ENCODE measurements around the gene SPAG16.

Gene SPAG16

DNA sequence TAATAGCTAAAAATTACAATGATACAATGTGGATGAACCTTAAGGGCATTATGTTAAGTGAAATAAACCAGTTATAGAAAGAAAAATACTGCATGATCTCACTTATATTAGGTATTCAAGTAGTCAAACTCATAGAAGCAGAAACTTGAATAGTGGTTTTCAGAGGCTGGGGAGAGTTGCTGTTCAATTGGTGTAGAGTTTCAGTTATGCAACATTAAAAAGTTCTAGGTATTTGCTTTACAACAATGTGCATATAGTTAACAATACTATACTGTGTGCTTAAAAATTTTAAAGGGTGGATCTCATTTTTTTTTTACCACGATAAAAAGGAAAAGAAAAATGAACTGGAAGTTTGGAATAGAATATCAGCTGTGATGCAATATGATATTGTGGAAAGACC lies 479.1 kb downstream of the SPAG16 start:
- no peaks in the 10 kb centered on the region for H3K9me3 ChIP-seq (ENCODE audit: control insufficient read depth, low read length)
- no peaks in the 10 kb centered on the region for H3K27me3 ChIP-seq (ENCODE audit: control insufficient read depth, insufficient read depth, low read length, poor library complexity, severe bottlenecking)
- H3K4me3 ChIP-seq (ENCODE audit: insufficient read depth, low read depth, low read length): no peak overlapping the region
- no peaks in the 10 kb centered on the region for H3K36me3 ChIP-seq (ENCODE audit: control insufficient read depth, insufficient read depth, low read length)
- H3K4me1 ChIP-seq (ENCODE audit: control insufficient read depth, insufficient read depth, low read length): no peaks in the 10 kb centered on the region
- no peak overlapping the region for H3K27ac ChIP-seq (ENCODE audit: insufficient read depth, low read depth, low read length, poor library complexity, severe bottlenecking)
- 86 to 100% methylated on average over 1 of the region's 1 CpG for WGBS, 2 experiments

DNA sequence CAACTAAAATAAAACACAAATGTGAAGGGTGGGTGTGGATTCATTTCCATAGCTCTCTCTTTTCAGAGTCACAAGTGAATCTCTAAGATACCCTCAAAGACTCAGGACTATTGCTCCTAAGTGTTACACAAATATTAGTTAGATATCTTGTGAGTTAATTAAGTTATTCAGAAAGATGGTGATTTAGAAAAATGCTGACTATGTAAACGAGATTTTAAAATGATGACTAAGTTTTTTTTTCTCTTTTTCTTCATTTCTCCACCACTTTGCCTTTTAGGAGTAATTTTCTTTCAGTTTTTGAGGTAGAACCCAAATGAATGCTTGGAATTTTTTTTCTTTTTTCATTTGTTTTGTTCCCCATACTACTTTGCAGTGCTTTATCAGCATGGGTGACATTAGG lies 479.7 kb downstream of the SPAG16 start:
- no peaks in the 10 kb centered on the region for H3K27me3 ChIP-seq (ENCODE audit: control insufficient read depth, insufficient read depth, low read length, poor library complexity, severe bottlenecking)
- WGBS, 2 experiments: no CpG with 5 or more reads among the region's 1 CpG
- H3K4me3 ChIP-seq (ENCODE audit: insufficient read depth, low read depth, low read length): no peak overlapping the region
- H3K9me3 ChIP-seq (ENCODE audit: control insufficient read depth, low read length): no peaks in the 10 kb centered on the region
- H3K4me1 ChIP-seq (ENCODE audit: control insufficient read depth, insufficient read depth, low read length): no peaks in the 10 kb centered on the region
- no peaks in the 10 kb centered on the region for H3K36me3 ChIP-seq (ENCODE audit: control insufficient read depth, insufficient read depth, low read length)
- H3K27ac ChIP-seq (ENCODE audit: insufficient read depth, low read depth, low read length, poor library complexity, severe bottlenecking): no peak overlapping the region

DNA sequence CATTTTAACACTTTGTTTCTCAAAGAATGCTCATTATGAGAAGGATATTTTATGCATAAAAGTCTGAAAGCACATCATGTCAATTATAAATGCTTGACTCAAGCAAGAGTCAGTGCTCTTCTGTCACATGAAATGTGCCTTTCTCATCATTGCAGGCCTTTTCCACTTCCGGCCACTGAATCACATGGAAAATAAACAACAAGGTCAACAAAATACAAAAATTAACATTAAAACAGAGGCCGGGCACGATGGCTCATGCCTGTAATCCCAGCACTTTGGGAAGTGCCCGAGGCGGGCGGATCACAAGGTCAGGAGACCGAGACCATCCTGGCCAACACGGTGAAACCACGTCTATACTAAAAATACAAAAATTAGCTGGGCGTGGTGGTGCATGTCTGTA lies 480.6 kb downstream of the SPAG16 start:
- no peaks in the 10 kb centered on the region for H3K9me3 ChIP-seq (ENCODE audit: control insufficient read depth, low read length)
- H3K36me3 ChIP-seq (ENCODE audit: control insufficient read depth, insufficient read depth, low read length): no peaks in the 10 kb centered on the region
- 90 to 93% methylated on average over 10 of the region's 10 CpGs for WGBS, 2 experiments
- no peaks in the 10 kb centered on the region for H3K27me3 ChIP-seq (ENCODE audit: control insufficient read depth, insufficient read depth, low read length, poor library complexity, severe bottlenecking)
- H3K4me1 ChIP-seq (ENCODE audit: control insufficient read depth, insufficient read depth, low read length): no peaks in the 10 kb centered on the region
- H3K4me3 ChIP-seq (ENCODE audit: insufficient read depth, low read depth, low read length): no peak overlapping the region
- H3K27ac ChIP-seq (ENCODE audit: insufficient read depth, low read depth, low read length, poor library complexity, severe bottlenecking): no peak overlapping the region

DNA sequence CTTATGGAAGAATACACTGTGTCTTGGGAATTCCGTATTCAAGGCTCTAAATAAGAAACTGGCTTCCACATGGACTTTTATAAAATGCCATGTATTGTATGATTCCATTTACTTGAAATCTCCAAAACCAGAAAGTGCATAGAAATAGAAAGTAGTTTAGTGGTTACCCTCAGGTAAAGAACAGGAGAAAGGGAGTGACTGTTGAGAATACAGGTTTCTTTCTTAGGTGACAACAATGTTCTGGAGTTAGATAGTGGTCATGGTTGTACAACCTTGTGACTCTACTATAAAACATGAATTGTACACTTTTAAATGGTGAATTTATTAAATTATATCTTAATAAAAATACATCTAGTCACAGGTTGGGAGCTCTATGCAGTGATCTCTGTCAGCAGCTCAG lies 481.8 kb downstream of the SPAG16 start:
- WGBS, 2 experiments: 94 to 100% methylated on average over 1 of the region's 1 CpG
- Histone ChIP-seq H3K9me3 (ENCODE audit: control insufficient read depth, low read length) (no peaks in the 10 kb centered on the region), H3K27me3 (ENCODE audit: control insufficient read depth, insufficient read depth, low read length, poor library complexity, severe bottlenecking) (no peaks in the 10 kb centered on the region), H3K4me1 (ENCODE audit: control insufficient read depth, insufficient read depth, low read length) (no peaks in the 10 kb centered on the region), H3K4me3 (ENCODE audit: insufficient read depth, low read depth, low read length) (no peak overlapping the region), H3K27ac (ENCODE audit: insufficient read depth, low read depth, low read length, poor library complexity, severe bottlenecking) (no peak overlapping the region), H3K36me3 (ENCODE audit: control insufficient read depth, insufficient read depth, low read length) (no peaks in the 10 kb centered on the region)

DNA sequence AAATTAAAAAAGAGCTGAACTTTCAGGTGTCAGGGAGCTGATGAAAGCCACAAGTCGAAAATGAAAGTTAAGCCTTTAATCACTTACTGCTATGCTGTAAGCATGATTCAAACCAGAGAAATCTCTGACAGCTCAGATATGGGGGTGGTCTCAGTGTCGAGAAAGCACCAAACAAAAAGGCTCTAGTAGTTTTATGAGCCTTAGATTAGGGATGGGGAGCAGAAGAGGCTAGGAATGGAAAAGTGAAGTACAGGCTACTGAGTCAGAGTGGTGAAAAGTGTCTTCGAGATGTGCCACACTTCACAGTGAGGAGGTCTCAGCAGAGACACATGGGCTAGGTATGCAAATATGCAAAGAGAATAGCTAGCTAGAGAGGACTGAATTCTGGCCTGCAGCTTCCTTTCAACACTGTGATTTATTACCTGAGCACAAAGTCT lies 482.2 kb downstream of the SPAG16 start:
- H3K36me3 ChIP-seq (ENCODE audit: control insufficient read depth, insufficient read depth, low read length): no peaks in the 10 kb centered on the region
- H3K27me3 ChIP-seq (ENCODE audit: control insufficient read depth, insufficient read depth, low read length, poor library complexity, severe bottlenecking): no peaks in the 10 kb centered on the region
- 88 to 93% methylated on average over 3 of the region's 3 CpGs for WGBS, 2 experiments
- no peaks in the 10 kb centered on the region for H3K4me1 ChIP-seq (ENCODE audit: control insufficient read depth, insufficient read depth, low read length)
- no peak overlapping the region for H3K27ac ChIP-seq (ENCODE audit: insufficient read depth, low read depth, low read length, poor library complexity, severe bottlenecking)
- H3K9me3 ChIP-seq (ENCODE audit: control insufficient read depth, low read length): no peaks in the 10 kb centered on the region
- no peak overlapping the region for H3K4me3 ChIP-seq (ENCODE audit: insufficient read depth, low read depth, low read length)

DNA sequence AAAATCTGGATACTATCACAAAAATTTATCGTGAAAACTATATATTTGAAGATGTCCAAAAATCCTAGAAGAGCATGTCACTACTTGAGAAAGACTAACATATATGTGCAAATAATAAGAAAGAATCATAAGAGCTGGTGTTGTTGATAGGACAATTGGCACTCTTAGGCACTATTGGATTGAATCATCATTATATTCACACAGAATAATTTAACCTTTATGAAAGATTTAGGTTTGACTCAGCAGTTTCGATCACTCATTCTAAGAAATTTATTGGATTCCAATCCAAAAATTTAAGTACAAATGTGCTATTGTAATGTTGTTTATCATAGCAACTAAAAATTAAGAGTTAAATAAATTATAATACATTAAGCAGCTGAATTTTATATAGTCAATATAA lies 503.6 kb downstream of the SPAG16 start:
- H3K4me3 ChIP-seq (ENCODE audit: insufficient read depth, low read depth, low read length): no peak overlapping the region
- H3K36me3 ChIP-seq (ENCODE audit: control insufficient read depth, insufficient read depth, low read length): no peaks in the 10 kb centered on the region
- no peaks in the 10 kb centered on the region for H3K27me3 ChIP-seq (ENCODE audit: control insufficient read depth, insufficient read depth, low read length, poor library complexity, severe bottlenecking)
- no peaks in the 10 kb centered on the region for H3K4me1 ChIP-seq (ENCODE audit: control insufficient read depth, insufficient read depth, low read length)
- H3K9me3 ChIP-seq (ENCODE audit: control insufficient read depth, low read length): no peaks in the 10 kb centered on the region
- no peak overlapping the region for H3K27ac ChIP-seq (ENCODE audit: insufficient read depth, low read depth, low read length, poor library complexity, severe bottlenecking)
- 100% methylated on average over 2 of the region's 2 CpGs; no CpG with 5 or more reads in 1 of the 2 experiments for WGBS, 2 experiments

DNA sequence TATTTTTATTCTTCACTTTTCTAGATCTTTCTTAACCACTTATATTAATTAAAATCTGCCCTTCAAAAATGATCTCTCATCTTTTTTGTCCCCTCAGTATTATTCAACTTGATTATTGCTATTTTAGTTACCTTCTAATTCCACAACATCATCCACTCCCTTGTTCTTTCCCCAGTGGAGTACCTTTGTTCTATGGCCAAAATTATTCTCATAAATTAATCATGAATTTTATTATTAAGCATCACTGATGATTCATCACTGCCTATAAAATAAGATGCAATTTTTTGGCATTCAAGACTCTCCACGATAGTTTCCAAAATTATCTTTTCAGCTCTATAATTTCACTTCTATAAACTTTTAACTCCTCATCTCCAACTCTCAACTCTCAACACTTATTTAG lies 505.7 kb downstream of the SPAG16 start:
- no peaks in the 10 kb centered on the region for H3K9me3 ChIP-seq (ENCODE audit: control insufficient read depth, low read length)
- H3K27me3 ChIP-seq (ENCODE audit: control insufficient read depth, insufficient read depth, low read length, poor library complexity, severe bottlenecking): no peaks in the 10 kb centered on the region
- no peak overlapping the region for H3K27ac ChIP-seq (ENCODE audit: insufficient read depth, low read depth, low read length, poor library complexity, severe bottlenecking)
- WGBS, 2 experiments: 89 to 97% methylated on average over 1 of the region's 1 CpG
- H3K4me1 ChIP-seq (ENCODE audit: control insufficient read depth, insufficient read depth, low read length): no peaks in the 10 kb centered on the region
- H3K36me3 ChIP-seq (ENCODE audit: control insufficient read depth, insufficient read depth, low read length): no peaks in the 10 kb centered on the region
- H3K4me3 ChIP-seq (ENCODE audit: insufficient read depth, low read depth, low read length): no peak overlapping the region

DNA sequence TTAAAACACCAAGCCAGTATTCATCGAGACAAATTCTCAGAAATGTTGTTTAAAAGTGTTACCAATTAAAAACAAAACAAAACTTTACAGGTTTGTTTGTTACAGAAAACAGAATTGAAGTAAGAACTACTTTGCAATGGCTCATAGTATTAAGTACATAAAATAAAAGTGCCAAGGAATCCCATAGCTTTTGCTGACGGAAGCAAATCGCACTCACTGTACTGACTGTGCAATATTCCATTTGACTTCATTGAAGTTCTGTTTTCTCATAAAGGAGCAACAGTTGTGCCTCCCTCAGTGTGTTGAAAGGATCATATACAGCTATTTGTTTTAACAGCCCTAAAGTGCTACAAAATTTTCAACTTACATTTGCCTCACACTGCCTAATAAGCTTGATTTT lies 507.8 kb downstream of the SPAG16 start:
- 95 to 98% methylated on average over 2 to 3 of the region's 3 CpGs for WGBS, 2 experiments
- Histone ChIP-seq H3K36me3 (ENCODE audit: control insufficient read depth, insufficient read depth, low read length) (no peaks in the 10 kb centered on the region), H3K4me1 (ENCODE audit: control insufficient read depth, insufficient read depth, low read length) (no peaks in the 10 kb centered on the region), H3K9me3 (ENCODE audit: control insufficient read depth, low read length) (no peaks in the 10 kb centered on the region), H3K27ac (ENCODE audit: insufficient read depth, low read depth, low read length, poor library complexity, severe bottlenecking) (no peak overlapping the region), H3K4me3 (ENCODE audit: insufficient read depth, low read depth, low read length) (no peak overlapping the region), H3K27me3 (ENCODE audit: control insufficient read depth, insufficient read depth, low read length, poor library complexity, severe bottlenecking) (no peaks in the 10 kb centered on the region)

DNA sequence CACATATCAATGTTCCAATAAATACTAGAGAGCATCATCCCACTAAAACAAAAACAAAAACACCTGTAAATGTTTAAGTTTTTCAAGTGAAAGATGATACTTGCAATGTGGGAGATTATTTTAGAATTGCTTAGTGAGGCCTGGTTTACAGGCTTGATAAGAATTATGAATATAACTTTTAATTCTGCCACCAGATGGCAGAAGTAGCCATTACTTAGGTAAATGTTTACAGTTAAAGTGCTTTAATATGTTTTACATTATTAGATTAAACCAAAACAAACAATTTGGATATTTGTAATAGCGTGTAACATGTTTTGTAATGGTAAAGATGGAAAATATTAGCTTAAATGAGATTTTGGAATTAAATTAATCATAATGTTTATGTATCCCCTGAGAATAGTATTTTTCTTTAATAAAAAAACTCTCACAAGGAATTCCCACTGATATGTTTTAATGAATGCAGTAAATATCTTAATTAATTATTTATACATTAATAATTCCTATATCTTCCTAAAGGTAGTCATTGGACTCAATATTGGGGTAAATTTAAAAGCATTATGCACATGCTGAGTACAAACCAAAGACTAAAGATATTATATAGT lies 522.0 kb downstream of the SPAG16 start:
- Histone ChIP-seq H3K4me3 (ENCODE audit: insufficient read depth, low read depth, low read length) (no peak overlapping the region), H3K9me3 (ENCODE audit: control insufficient read depth, low read length) (no peaks in the 10 kb centered on the region), H3K36me3 (ENCODE audit: control insufficient read depth, insufficient read depth, low read length) (no peaks in the 10 kb centered on the region), H3K4me1 (ENCODE audit: control insufficient read depth, insufficient read depth, low read length) (no peaks in the 10 kb centered on the region), H3K27ac (ENCODE audit: insufficient read depth, low read depth, low read length, poor library complexity, severe bottlenecking) (no peak overlapping the region), H3K27me3 (ENCODE audit: control insufficient read depth, insufficient read depth, low read length, poor library complexity, severe bottlenecking) (no peaks in the 10 kb centered on the region)
- WGBS, 2 experiments: no CpG with 5 or more reads among the region's 1 CpG

DNA sequence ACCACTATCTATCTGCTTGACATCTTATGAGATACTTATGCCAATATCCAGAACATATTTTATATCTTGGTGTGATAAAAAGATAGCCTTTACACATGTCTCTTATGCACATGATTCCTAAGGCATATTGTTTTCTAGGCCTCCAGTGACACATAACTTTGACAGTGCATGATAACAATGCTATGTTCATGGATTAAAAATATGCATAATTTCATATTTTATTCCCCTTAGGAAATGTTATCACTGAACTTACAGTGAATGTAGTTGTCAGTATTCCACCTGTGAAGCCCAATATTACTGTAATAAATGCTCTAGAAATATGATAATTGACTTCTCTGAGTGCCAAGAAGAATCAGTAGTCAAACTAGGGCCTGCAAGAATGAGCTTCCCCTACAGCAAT lies 532.3 kb downstream of the SPAG16 start:
- H3K36me3 ChIP-seq (ENCODE audit: control insufficient read depth, insufficient read depth, low read length): no peaks in the 10 kb centered on the region
- no peaks in the 10 kb centered on the region for H3K4me1 ChIP-seq (ENCODE audit: control insufficient read depth, insufficient read depth, low read length)
- H3K4me3 ChIP-seq (ENCODE audit: insufficient read depth, low read depth, low read length): no peak overlapping the region
- H3K27me3 ChIP-seq (ENCODE audit: control insufficient read depth, insufficient read depth, low read length, poor library complexity, severe bottlenecking): no peaks in the 10 kb centered on the region
- H3K27ac ChIP-seq (ENCODE audit: insufficient read depth, low read depth, low read length, poor library complexity, severe bottlenecking): no peak overlapping the region
- no peaks in the 10 kb centered on the region for H3K9me3 ChIP-seq (ENCODE audit: control insufficient read depth, low read length)

DNA sequence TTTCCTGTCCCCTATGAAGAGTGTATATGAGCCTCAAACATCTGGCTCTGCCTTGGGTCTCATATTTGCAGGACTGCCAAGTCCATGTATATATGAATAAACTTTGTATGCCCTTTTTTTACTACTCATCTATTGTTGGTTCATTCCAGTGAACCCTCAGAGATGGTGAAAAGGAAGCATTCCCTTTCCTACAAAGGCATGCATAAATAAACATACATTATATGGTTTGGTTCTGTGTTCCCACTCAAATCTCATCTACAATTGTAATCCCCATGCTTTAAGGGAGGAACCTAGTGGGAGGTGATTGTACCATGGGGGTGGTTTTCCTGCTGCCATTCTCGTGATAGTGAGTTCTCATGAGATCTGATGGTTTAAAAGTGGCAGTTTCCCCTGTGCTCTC lies 534.2 kb downstream of the SPAG16 start:
- H3K36me3 ChIP-seq (ENCODE audit: control insufficient read depth, insufficient read depth, low read length): no peaks in the 10 kb centered on the region
- no peak overlapping the region for H3K4me3 ChIP-seq (ENCODE audit: insufficient read depth, low read depth, low read length)
- H3K27ac ChIP-seq (ENCODE audit: insufficient read depth, low read depth, low read length, poor library complexity, severe bottlenecking): no peak overlapping the region
- H3K4me1 ChIP-seq (ENCODE audit: control insufficient read depth, insufficient read depth, low read length): no peaks in the 10 kb centered on the region
- WGBS, 2 experiments: 73 to 91% methylated on average over 1 of the region's 1 CpG
- no peaks in the 10 kb centered on the region for H3K27me3 ChIP-seq (ENCODE audit: control insufficient read depth, insufficient read depth, low read length, poor library complexity, severe bottlenecking)
- H3K9me3 ChIP-seq (ENCODE audit: control insufficient read depth, low read length): no peaks in the 10 kb centered on the region
